ENCODE data around the gene RCAN3. TPM values are rescaled to one million over a fixed set of nuclear protein-coding genes. Genes with fewer than 3 reads are reported as not detected.

The RCAN3 gene
- total and polyA plus RNA-seq, 10 of the 15 experiments (the other 5 are each of a cell fraction or from before 2014, with no cell fraction given) = 0.02 to 0.46 (median 0.06) TPM; not detected in 3

DNA sequence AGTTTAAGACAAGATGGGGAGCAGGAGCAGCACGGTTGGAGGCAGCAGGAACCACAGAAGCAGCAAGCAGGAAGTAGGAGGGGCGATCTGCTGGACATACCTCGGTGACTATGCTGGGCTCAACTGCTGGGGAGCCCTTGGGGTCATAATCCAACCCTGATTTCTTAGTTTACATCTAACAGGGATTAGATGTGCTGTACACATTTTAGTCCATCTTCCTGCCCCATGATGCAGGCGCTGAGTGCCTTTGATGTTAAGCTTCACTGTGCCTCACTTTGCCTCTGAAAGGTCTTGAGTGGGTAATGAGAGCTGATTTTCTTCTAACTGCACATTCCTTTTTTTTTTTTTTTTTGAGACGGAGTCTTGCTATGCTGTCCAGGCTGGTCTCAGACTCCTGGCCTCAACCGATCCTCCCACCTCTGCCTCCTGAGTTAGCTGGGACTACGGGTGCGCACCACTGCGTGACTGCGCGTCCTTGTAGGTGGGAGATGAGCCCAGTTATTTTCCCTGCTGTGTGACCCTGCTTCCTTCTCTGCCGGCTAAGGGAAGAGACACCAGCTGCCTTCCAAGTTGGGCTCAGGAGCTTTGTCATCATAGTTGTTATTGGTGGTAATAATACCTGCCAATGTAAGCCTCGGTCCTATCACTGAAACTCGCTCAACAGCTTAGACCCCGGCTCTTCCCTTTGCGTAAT lies 1.1 kb upstream of the RCAN3 start (continued):
- TF ChIP-seq, protein P1, sequence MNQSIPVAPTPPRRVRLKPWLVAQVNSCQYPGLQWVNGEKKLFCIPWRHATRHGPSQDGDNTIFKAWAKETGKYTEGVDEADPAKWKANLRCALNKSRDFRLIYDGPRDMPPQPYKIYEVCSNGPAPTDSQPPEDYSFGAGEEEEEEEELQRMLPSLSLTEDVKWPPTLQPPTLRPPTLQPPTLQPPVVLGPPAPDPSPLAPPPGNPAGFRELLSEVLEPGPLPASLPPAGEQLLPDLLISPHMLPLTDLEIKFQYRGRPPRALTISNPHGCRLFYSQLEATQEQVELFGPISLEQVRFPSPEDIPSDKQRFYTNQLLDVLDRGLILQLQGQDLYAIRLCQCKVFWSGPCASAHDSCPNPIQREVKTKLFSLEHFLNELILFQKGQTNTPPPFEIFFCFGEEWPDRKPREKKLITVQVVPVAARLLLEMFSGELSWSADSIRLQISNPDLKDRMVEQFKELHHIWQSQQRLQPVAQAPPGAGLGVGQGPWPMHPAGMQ (IDR thresholded peaks at IDR 0.05; ENCODE audit: borderline replicate concordance) = no peak
- TF ChIP-seq, protein P2, sequence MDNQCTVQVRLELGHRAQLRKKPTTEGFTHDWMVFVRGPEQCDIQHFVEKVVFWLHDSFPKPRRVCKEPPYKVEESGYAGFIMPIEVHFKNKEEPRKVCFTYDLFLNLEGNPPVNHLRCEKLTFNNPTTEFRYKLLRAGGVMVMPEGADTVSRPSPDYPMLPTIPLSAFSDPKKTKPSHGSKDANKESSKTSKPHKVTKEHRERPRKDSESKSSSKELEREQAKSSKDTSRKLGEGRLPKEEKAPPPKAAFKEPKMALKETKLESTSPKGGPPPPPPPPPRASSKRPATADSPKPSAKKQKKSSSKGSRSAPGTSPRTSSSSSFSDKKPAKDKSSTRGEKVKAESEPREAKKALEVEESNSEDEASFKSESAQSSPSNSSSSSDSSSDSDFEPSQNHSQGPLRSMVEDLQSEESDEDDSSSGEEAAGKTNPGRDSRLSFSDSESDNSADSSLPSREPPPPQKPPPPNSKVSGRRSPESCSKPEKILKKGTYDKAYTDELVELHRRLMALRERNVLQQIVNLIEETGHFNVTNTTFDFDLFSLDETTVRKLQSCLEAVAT (IDR thresholded peaks at IDR 0.05) = no peak
- TF ChIP-seq ZSCAN29 (IDR thresholded peaks at IDR 0.05) (no peak), SREBF1 (IDR thresholded peaks at IDR 0.05; ENCODE audit: low read length) (no peak), CBX5 (IDR thresholded peaks at IDR 0.05; ENCODE audit: low read depth) (no peak), POLR2AphosphoS2 (IDR thresholded peaks at IDR 0.05; ENCODE audit: low read depth, low read length) (no peak), IKZF2 (IDR thresholded peaks at IDR 0.05) (no peak)
- TF ChIP-seq, protein P3, sequence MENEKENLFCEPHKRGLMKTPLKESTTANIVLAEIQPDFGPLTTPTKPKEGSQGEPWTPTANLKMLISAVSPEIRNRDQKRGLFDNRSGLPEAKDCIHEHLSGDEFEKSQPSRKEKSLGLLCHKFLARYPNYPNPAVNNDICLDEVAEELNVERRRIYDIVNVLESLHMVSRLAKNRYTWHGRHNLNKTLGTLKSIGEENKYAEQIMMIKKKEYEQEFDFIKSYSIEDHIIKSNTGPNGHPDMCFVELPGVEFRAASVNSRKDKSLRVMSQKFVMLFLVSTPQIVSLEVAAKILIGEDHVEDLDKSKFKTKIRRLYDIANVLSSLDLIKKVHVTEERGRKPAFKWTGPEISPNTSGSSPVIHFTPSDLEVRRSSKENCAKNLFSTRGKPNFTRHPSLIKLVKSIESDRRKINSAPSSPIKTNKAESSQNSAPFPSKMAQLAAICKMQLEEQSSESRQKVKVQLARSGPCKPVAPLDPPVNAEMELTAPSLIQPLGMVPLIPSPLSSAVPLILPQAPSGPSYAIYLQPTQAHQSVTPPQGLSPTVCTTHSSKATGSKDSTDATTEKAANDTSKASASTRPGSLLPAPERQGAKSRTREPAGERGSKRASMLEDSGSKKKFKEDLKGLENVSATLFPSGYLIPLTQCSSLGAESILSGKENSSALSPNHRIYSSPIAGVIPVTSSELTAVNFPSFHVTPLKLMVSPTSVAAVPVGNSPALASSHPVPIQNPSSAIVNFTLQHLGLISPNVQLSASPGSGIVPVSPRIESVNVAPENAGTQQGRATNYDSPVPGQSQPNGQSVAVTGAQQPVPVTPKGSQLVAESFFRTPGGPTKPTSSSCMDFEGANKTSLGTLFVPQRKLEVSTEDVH (IDR thresholded peaks at IDR 0.05; ENCODE audit: low read depth, partially characterized antibody) = no peak

Data from GM12878 (cell line).